Measurements from ENCODE around the gene GADD45B.

GRCh38 chr19:2497186-2497585 is 21.3 kb downstream of the GADD45B start:
- TF ChIP-seq CTCF (IDR thresholded peaks at IDR 0.05) = no peak
- TF ChIP-seq POLR2A (IDR thresholded peaks at IDR 0.05) = no peak

All from thyroid gland (tissue), 4 donors.